HCT116 (cell line): ENCODE data around the gene CCL18. TPM values are rescaled to one million over a fixed set of nuclear protein-coding genes. Genes with fewer than 3 reads are reported as not detected.
"Not testable (repeated sequence)": the region's sequence is repeated elsewhere in the genome, so short reads cannot be mapped to it uniquely, and the experiment has no call there.

Source experiments
- ATAC-seq: fragments of 200-7000 bp; cut with Tn5 transposase; 2 replicates; pipeline ENCODE4 v1.9.1; 2020; ENCODE audit warnings: mild to moderate bottlenecking, moderate library complexity
- BruUV-seq: library from RNA; stranded (reverse); fragments of 400-500 nt; replicated peaks from 2 replicates; lab custom pipeline; 2021; lab: Mats Ljungman, UMichigan
- CTCF ChIA-PET: fragments of 300-600 bp; sonication (Branson Sonifier 250); formaldehyde crosslinking; loops from one replicate; lab custom pipeline; 2021; ENCODE audit warnings: antibody characterized with exemption; lab: Charles Lee
- POLR2A ChIA-PET: fragments of 300-600, 350-600 bp; sonication (Branson Sonifier 250); formaldehyde crosslinking; loops from one replicate; lab custom pipeline; 2021; ENCODE audit warnings: antibody characterized with exemption; lab: Charles Lee
- RAD21 ChIA-PET, 2 experiments: fragments of 300-600 bp; sonication (Branson Sonifier 250); formaldehyde crosslinking; loops; one replicate each; lab custom pipeline; 2023; ENCODE audit warnings: low total read pairs in 2 of 2; ENCODE audit not compliant: uncharacterized antibody in 2 of 2, unreplicated experiment in 2 of 2, low non-redundant PET in 1 of 2; lab: Charles Lee
- DNase-seq: peaks from one replicate; pipeline ENCODE4 v3.0.0-alpha.2; 2010; ENCODE audit warnings: low read depth, low spot score
- H2AFZ ChIP-seq: fragments of 200-600 bp; shearing (Covaris generic), sonication (generic); 2 replicates; pipeline ENCODE4 v1.6.1; 2017; ENCODE audit warnings: low read depth, mixed run types, mixed read lengths, antibody characterized with exemption, low read length; ENCODE audit not compliant: poor library complexity, severe bottlenecking
- H3K27ac ChIP-seq: 2 replicates; pipeline ENCODE4 v1.5.1; 2012; ENCODE audit warnings: low read depth, low read length
- H3K27me3 ChIP-seq: fragments of 200-600 bp; sonication (generic); 2 replicates; pipeline ENCODE4 v1.6.1; 2016; ENCODE audit warnings: mixed run types, low read length, mixed read lengths; ENCODE audit not compliant: insufficient read depth
- H3K36me3 ChIP-seq, 2 experiments: fragments of 200-500 bp in 1 of 2; fragments of 200-600 bp in 1 of 2; sonication (Bioruptor generic) in 1 of 2; sonication (generic) in 1 of 2; 2 replicates each; pipeline versions ENCODE4 v1.5.1 to v1.6.1; 2014 to 2016; ENCODE audit warnings: low read length in 2 of 2, inconsistent platforms in 1 of 2, mixed read lengths in 1 of 2, mixed run types in 1 of 2; ENCODE audit not compliant: insufficient read depth in 2 of 2, control insufficient read depth in 1 of 2
- H3K4me1 ChIP-seq, 2 experiments: fragments of 200-600 bp in 1 of 2; sonication (generic) in 1 of 2; 2 replicates each; pipeline versions ENCODE4 v1.5.1 to v1.6.1; 2012 to 2017; ENCODE audit warnings: low read length in 2 of 2, inconsistent platforms in 1 of 2, mild to moderate bottlenecking in 1 of 2, mixed read lengths in 1 of 2, mixed run types in 1 of 2, moderate library complexity in 1 of 2; ENCODE audit not compliant: insufficient read depth in 2 of 2, control insufficient read depth in 1 of 2
- H3K4me2 ChIP-seq: fragments of 200-600 bp; sonication (generic); 2 replicates; pipeline ENCODE4 v1.6.1; 2017; ENCODE audit warnings: mixed run types, low read length, mixed read lengths
- H3K4me3 ChIP-seq, 2 experiments: fragments of 200-600 bp in 1 of 2; sonication (generic) in 1 of 2; replicated peaks in 1 of 2; 2 replicates each; pipeline ENCODE4 v1.5.1; 2011 to 2016; ENCODE audit warnings: low read length in 2 of 2, control low read depth in 1 of 2, low read depth in 1 of 2, mild to moderate bottlenecking in 1 of 2, mixed read lengths in 1 of 2, mixed run types in 1 of 2
- H3K79me2 ChIP-seq: fragments of 200-600 bp; sonication (generic); 2 replicates; pipeline ENCODE4 v1.6.1; 2017; ENCODE audit warnings: mild to moderate bottlenecking, mixed run types, low read length, moderate library complexity, mixed read lengths; ENCODE audit not compliant: insufficient read depth
- H3K9ac ChIP-seq: fragments of 200-600 bp; sonication (generic); 2 replicates; pipeline ENCODE4 v1.6.1; 2016; ENCODE audit warnings: low read length, mixed read lengths
- H3K9me2 ChIP-seq: fragments of 200-600 bp; sonication (generic), shearing (Covaris generic); 2 replicates; pipeline ENCODE4 v1.6.1; 2017; ENCODE audit warnings: mixed run types, mild to moderate bottlenecking, moderate library complexity; ENCODE audit not compliant: insufficient read depth
- H3K9me3 ChIP-seq, 2 experiments: fragments of 200-500 bp in 1 of 2; fragments of 200-600 bp in 1 of 2; sonication (Bioruptor generic) in 1 of 2; sonication (generic) in 1 of 2; 2 replicates each; pipeline ENCODE4 v1.6.1; 2014 to 2017; ENCODE audit warnings: low read length in 2 of 2, mixed read lengths in 2 of 2, inconsistent platforms in 1 of 2, low read depth in 1 of 2, mild to moderate bottlenecking in 1 of 2, mixed run types in 1 of 2, moderate library complexity in 1 of 2; ENCODE audit not compliant: control insufficient read depth in 1 of 2, insufficient read depth in 1 of 2
- H4K20me1 ChIP-seq: fragments of 200-600 bp; sonication (generic), shearing (Covaris generic); 2 replicates; pipeline ENCODE4 v1.6.1; 2017; ENCODE audit warnings: mixed run types, mild to moderate bottlenecking, moderate library complexity; ENCODE audit not compliant: insufficient read depth
- CBX3 ChIP-seq: IDR thresholded peaks from 2 replicates; pipeline ENCODE4 v1.6.1; 2012; ENCODE audit warnings: low read depth
- EGR1 ChIP-seq: IDR thresholded peaks from 2 replicates; pipeline ENCODE4 v1.6.1; 2012; ENCODE audit warnings: low read depth
- JUND ChIP-seq: IDR thresholded peaks from 2 replicates; pipeline ENCODE4 v1.6.1; 2012
- POLR2A ChIP-seq: IDR thresholded peaks from 2 replicates; pipeline ENCODE4 v1.7.0; 2011; ENCODE audit warnings: borderline replicate concordance; ENCODE audit not compliant: insufficient read depth, insufficient read length; ENCODE audit errors: extremely low read depth
- SP1 ChIP-seq: IDR thresholded peaks from 2 replicates; pipeline ENCODE4 v1.6.1; 2012; ENCODE audit warnings: low read depth
- intact Hi-C: fragments of 100-400 bp; cut with micrococcal nuclease; formaldehyde crosslinking; loops from 2 replicates; pipeline ENCODE4 v1.10.0; 2022
- total RNA-seq: library from RNA; stranded (reverse); gene quantifications from one replicate; pipeline ENCODE4 v1.2.1, GENCODE V29; 2021; ENCODE audit not compliant: unreplicated experiment
- TF ChIP-seq, protein P1 (sequence below): IDR thresholded peaks from 2 replicates; pipeline ENCODE4 v1.6.1; 2012; ENCODE audit warnings: low read depth
- TF ChIP-seq, protein P2 (sequence below): IDR thresholded peaks from 2 replicates; pipeline ENCODE4 v1.6.1; 2012

The CCL18 gene
- total RNA-seq, 1 experiment from 2014 or later: not detected

DNA sequence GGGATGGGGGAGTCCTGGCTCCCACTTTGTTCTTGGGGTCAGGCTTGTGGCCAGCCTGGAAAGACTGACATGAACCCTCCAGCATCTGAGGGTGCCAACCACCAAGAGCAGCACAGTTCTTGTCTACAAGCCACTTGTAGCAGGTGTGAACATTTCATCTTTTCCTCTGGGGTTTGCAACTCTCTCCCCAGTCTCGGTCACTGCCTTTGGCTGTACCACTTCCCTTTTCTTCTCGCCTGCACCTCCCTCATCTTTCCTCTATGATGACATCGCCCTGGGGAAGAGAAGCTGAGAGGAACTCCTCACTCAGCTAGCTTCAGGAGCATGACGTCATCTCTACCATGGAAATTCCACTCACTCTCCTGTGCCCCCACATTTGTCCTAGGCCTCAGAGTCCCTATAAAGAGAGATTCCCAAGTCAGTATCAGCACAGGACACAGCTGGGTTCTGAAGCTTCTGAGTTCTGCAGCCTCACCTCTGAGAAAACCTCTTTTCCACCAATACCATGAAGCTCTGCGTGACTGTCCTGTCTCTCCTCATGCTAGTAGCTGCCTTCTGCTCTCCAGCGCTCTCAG lies 39.4 kb downstream of the CCL18 start, which contains the start of gene CCL4:
Gene CCL4, plus strand, starts transcription at position 427 of the 575 bp plus-strand sequence. Its CDS starts 79 bp downstream, at position 506.
- CTCF ChIA-PET, BruUV-seq, RAD21 ChIA-PET: not testable (repeated sequence)

DNA sequence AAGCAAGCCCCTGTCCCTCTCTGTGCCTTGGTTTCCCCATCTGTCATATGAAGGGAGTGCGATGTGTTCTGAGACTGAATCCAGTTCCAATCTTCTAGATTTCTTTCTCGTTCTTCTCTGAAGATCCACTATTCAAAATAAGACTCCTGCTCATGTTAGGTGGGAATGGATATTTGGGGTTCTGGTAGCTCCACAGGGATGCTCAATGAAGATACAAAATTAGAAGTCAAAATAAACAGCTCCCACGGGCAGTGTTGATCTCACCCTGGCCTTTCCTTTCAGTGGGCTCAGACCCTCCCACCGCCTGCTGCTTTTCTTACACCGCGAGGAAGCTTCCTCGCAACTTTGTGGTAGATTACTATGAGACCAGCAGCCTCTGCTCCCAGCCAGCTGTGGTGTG lies 40.2 kb downstream of the CCL18 start:
- BruUV-seq, H3K4me2 ChIP-seq, H3K9me2 ChIP-seq, CTCF ChIA-PET, H2AFZ ChIP-seq, H3K79me2 ChIP-seq, H3K36me3 ChIP-seq, H4K20me1 ChIP-seq, intact Hi-C loops, RAD21 ChIA-PET, DNase-seq, POLR2A ChIA-PET, H3K4me1 ChIP-seq, H3K9ac ChIP-seq, H3K9me3 ChIP-seq, H3K27ac ChIP-seq, H3K4me3 ChIP-seq, H3K27me3 ChIP-seq, ATAC-seq: not testable (repeated sequence)

More for the DNA sequence above, 39.4 kb downstream of the CCL18 start, which contains the start of gene CCL4:
- H2AFZ ChIP-seq, H3K27ac ChIP-seq, H3K9ac ChIP-seq, ATAC-seq, H3K9me2 ChIP-seq, DNase-seq, H3K4me2 ChIP-seq, H3K27me3 ChIP-seq, POLR2A ChIA-PET, H3K36me3 ChIP-seq, H3K4me1 ChIP-seq, intact Hi-C loops, H4K20me1 ChIP-seq, H3K9me3 ChIP-seq, H3K79me2 ChIP-seq, H3K4me3 ChIP-seq: not testable (repeated sequence)

DNA sequence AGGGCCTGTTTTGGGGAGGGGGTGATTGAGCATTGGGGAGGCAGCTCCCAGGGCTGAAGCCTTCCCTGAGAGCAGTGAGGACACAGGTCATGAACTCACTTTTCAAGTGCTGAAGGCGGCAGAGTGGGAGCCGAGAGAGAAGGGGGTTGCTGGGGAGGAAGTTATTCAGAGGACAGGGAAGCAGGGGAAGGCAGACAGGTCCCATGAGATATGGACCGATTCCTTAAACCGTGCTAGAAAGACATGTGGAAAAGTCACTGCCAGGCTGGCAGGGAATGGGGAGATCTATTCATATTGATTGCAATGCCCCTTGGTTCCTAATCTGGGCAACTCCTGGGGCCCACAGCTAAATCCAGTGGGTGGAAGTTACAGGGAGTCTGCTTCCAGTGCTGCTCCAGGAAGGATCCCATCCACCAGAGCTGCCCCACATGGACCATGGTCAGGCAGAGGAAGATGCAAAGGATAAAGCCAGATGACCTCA lies 40.7 kb downstream of the CCL18 start:
- CTCF ChIA-PET: no interaction called here
- Histone ChIP-seq H3K4me3 (no peak overlapping the region), H3K27ac (no peak overlapping the region), H2AFZ (no peak overlapping the region), H3K36me3 (no peaks in the 10 kb centered on the region), H4K20me1 (no peaks in the 10 kb centered on the region), H3K4me2 (no peak overlapping the region), H3K9me2 (no peaks in the 10 kb centered on the region), H3K9me3 (no peaks in the 10 kb centered on the region), H3K79me2 (no peaks in the 10 kb centered on the region), H3K9ac (no peak overlapping the region), H3K27me3 (0 out of 2 replicates have a peak, but pooled peaks cover 4% of the 10 kb centered on the region), H3K4me1 (no peaks in the 10 kb centered on the region)
- POLR2A ChIA-PET: no interaction called here
- intact Hi-C loops: no loop called here
- DNase-seq (no peak), ATAC-seq (no peak)
- RAD21 ChIA-PET: no interaction called here
- BruUV-seq: no TSS peak
- TF ChIP-seq POLR2A (no peak), CBX3 (no peak), EGR1 (no peak), SP1 (no peak), JUND (no peak)
- TF ChIP-seq, protein P1, sequence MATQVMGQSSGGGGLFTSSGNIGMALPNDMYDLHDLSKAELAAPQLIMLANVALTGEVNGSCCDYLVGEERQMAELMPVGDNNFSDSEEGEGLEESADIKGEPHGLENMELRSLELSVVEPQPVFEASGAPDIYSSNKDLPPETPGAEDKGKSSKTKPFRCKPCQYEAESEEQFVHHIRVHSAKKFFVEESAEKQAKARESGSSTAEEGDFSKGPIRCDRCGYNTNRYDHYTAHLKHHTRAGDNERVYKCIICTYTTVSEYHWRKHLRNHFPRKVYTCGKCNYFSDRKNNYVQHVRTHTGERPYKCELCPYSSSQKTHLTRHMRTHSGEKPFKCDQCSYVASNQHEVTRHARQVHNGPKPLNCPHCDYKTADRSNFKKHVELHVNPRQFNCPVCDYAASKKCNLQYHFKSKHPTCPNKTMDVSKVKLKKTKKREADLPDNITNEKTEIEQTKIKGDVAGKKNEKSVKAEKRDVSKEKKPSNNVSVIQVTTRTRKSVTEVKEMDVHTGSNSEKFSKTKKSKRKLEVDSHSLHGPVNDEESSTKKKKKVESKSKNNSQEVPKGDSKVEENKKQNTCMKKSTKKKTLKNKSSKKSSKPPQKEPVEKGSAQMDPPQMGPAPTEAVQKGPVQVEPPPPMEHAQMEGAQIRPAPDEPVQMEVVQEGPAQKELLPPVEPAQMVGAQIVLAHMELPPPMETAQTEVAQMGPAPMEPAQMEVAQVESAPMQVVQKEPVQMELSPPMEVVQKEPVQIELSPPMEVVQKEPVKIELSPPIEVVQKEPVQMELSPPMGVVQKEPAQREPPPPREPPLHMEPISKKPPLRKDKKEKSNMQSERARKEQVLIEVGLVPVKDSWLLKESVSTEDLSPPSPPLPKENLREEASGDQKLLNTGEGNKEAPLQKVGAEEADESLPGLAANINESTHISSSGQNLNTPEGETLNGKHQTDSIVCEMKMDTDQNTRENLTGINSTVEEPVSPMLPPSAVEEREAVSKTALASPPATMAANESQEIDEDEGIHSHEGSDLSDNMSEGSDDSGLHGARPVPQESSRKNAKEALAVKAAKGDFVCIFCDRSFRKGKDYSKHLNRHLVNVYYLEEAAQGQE: no peak
- TF ChIP-seq, protein P2, sequence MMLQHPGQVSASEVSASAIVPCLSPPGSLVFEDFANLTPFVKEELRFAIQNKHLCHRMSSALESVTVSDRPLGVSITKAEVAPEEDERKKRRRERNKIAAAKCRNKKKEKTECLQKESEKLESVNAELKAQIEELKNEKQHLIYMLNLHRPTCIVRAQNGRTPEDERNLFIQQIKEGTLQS: no peak
